Left forelimb (tissue), 1 donor: Measurements from ENCODE around the gene CLNK.

Experiments
- DNase-seq: peaks from one replicate; pipeline ENCODE4 v3.0.0-alpha.2; 2018; ENCODE audit warnings: low spot score

The CLNK gene

DNA sequence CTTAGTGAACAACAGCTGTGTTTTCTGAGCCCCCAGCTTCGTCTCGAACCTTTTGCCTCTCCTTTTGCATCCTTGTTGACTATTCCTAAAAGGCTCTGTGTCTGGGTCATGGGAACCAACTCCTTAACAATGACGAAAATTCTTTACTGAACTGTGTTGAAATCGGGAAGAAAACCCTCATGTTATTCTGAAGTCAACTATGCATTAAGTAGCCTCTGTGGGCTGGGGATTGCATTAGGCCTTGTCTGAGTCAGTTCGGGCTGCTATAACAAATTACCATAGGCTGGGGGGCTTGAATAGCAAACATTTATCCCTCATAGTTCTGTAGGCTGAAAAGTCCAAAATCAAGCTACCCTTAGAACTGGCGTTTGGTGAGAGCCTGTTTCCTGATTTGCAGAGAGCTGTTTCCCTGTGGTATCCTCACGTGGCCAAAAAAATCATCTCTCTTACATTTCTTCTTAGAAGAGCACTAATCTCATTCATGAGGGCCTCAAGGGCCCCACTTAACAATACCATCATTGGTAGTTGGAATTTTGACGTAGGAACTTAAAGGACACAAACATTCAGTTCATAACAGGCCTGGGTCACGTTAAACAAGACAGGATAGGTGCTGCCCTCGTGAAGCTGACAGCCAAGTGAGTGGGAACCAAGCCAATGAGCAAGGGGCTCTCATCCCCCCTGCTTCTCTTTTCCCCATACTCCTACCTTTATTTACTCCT lies 75.9 kb downstream of the CLNK start:
- DNase-seq, result no peak

DNA sequence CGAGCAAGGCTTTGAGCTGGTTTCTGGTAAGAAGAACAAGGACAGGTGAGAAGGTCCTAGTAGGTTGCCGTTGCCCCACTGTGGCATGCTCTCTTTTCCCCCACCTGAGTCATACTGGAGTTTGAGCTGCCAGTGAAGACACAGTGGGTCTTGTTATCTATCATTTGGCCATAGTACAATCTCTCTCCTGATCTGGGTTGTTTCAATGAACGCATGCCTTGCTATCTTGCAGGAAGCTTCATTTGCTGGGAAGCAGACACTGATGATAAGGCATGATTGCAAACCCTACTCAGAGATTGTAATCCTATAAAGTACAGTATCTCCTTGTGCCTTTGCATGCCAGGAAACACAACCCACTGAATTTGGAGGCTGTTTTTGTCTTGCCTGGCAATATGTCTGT lies 77.4 kb downstream of the CLNK start:
- DNase-seq, result no peak

DNA sequence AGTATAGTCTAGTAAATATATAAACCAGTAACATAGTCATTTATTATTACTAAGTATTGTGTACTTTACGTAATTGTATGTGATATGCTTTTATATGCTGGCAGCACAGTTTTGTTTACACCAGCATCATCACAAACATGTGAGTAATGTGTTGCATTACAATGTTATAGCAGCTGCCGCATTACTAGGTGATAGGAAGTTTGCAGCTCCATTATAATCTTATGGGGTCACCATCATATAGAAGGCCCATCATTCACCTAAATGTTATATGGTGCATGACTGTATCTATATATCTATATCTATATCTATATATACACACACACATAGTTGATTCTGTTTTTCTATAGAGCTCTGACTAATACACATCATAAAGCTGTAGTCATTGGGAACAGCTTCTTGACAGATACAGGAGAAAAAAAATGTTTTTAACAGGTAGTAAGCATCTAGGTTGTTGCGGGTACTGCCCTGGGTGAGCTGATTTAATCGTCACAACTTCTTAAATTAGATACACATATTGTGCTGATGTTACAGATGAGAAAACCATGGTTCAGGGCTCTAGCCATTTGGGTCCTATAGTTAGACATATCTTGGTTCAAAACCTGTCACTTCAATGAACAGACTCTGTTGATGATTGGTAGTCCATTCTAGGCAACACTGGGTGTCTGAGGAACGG lies 77.9 kb downstream of the CLNK start:
- no peak for DNase-seq

DNA sequence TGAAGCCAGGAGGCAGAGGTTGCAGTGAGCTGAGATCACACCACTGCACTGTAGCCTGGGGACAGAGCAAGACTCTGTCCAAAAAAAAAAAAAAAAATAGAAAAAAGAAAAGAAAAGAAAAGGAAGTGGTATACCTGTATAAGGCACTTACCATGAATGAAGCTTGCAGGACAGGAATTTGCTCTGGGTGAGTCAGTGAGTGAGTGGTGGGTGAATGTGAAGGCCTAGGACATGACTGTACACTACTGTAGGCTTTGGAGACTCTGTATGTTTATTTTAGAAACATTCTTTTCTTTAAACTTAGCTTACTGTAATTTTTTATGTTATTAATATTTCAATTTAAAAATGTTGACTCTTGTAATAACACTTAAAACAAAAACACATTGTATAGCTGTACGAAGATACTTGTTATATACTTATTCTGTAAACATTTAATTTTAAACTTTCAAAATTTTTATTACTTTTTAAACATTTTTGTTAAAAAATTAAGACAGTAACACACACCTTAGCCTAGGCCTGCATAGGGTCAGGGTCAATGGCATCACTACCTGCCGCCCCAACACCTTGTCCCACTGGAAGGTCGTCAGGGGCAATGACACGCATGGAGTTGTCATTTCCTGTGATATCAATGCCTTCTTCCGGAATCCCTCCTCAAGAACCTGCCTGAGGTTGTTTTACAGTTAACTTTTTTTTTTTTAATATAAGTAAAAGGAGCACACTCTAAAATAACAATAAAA lies 78.7 kb downstream of the CLNK start:
- DNase-seq, result no peak

DNA sequence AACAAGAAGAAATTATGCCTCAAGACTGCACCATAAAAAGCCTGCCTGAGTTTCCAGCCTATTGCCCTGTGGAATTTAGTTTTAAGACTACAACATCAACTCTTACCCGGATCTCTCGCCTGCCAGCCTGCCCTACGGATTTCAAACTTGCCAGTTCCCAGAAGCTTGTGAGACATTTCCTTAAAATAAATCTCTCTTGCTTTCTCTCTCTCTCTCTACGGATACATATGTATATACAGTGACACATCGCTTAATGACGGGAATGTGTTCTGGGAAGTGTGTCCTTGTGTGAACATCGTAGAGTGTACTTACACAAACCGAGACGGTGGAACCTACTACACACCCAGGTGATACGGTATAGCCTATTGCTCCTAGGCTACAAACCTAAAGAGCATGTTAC lies 79.5 kb downstream of the CLNK start:
- no peak for DNase-seq

DNA sequence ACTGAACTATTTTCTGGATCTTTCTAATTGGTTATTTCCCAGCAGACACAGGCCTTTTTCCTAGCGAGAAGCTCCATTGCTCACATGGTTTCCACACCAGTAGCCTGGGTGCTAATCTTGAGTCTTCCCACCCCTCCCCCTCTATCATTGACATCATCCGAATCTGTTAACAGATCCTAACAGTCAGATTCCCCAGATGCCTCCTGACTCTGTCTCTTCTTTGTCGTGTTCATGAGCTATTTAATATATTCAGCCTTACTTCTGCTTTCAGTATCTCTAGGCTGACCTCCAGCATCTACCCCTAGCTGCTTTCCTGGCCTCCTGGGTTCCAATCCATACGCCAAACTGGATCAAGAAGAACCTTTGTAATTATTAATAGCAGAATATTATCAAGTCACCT lies 85.0 kb downstream of the CLNK start:
- DNase-seq, result no peak

DNA sequence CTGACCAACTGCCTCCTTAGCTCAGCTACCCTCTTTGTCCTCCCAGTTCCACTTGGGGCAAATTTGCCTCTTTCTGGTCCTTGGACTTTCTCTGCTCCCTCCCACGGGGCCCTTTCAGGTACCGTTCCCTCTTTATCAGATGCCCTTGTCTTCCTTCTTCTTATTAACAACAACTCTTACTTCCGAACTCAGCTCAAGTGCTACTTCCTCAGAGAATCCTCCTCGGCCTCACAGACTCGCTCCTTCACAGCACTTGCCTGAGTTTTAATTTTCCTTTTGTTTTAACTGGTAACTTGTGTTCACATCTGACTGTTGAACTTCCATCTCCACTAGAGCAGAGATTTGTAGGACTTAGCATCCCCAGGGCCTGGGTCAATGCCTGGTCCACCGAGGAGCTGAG lies 85.7 kb downstream of the CLNK start:
- DNase-seq, result no peak

DNA sequence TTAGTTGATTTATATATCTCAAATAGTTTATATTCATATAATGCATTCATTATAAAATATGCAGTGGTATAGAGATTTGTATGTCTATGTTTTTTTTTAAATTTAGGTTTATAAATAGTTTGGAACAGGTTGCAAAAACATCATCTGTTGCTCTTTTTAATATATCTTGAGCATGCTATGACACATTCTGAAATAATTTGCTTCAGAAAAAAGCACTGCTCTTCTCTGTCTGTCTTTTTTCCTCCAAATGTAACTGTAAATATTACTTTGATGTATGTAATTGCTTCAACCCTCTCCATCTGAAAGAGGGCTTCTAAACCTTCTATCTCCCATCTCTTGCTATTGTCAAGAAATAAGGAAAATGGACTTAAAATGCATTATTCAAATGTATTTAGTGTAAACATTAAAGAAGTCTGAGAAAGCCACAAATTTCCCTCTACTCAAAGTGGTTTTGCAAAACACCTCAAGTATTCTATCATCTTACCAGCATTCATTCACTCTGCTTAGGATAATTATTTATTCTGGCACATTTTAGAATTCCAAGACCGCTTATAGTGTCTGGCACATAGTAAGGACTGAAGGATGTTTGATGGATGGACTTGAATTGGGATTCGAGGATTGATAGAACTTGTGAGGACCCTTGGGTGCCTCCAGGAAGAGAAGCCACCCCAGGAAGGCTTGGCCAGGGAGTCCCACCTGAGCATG lies 87.8 kb downstream of the CLNK start:
- no peak for DNase-seq

DNA sequence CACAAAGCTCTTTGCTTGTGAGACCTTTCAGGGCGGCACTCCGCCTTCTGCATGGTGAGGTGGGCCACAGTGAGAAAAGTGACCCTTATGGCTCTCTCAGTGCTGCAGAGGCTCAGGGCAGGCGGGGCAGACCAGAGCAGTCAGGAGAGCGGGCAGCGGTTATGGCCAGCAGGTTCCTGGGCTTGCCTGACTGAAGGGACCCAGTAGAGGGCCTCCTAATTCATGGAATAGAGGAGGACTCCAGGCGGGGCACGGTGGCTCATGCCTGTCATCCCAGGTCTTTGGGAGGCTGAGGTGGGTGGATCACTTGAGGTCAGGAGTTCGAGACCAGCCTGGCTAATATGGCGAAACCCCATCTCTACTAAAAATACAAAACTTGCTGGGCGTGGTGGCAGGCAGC lies 91.4 kb downstream of the CLNK start:
- DNase-seq, result no peak

DNA sequence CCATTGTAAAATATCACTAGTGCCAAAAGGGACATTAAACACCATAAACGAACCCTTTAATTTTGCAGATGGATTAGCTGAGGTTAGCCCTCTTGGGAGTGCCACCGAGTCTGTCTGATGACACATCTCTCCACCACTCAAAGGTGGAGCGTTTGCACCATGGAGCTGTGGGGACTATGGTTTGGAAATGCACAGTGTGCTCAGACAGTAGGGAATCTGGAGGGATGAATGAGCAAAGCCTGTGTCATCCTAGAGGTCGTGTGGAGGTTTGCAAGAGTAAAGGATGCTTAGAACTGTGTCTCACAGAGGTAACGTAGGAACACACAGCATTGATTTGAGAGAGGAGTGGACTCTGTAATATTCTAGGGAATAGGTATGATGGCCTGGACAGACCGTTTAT lies 93.7 kb downstream of the CLNK start:
- no peak for DNase-seq

DNA sequence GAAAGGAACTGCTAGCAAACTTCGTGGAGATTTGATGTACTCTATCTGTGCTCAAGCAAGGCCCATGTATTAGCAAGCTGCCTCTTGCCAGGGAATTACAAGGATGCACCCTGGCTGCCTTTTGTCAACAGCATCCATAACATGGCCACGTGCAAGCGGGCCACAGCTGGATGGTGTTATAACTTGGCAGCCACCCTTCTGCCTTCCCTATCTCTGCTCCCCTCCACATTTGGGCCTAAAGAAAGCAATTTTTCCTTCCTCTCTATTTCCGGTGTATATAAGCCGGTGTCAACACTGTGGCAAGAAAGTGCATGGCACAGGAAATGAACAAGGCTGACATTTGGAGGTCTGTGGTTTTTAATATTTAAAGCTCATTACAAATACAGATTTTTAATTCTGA lies 94.8 kb downstream of the CLNK start:
- no peak for DNase-seq

DNA sequence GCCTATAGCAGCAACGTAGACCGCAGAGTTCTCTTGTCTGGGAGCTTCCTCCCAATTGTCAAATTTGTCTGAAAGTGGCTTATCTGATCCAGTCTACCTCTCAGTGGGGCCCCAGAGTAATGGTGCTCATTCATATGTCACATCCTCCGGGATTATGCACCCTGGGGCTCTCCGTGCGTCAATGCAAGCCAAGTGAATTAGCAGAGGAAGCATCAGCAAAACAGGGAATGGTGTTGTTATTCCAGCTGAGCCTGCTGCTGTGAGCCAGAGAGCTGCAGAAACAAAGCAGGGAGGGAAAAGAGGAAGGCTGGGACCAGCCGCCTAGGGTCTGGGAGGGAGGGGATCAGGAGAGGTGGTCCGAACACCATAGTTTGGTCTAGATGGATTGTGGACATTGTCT lies 95.2 kb downstream of the CLNK start:
- DNase-seq, result no peak

DNA sequence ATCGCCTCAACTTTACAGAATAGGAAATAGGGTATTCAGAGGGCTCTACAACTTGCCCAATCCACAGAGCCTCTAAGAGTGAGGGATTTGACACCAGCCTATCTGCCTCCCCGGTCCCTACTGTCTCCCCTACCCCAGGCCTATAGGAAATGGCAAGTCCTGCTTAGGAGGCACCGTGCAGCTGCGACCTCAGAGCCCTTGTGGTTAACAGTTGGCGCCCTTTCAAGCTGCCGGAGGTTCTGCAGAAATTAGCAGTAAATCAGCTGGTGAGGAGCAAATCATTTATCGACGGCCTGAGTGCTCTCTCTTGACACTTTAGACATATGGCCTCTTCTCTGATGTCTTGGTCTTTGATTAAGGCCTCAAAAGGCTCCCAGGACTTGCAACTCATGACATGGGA lies 96.9 kb downstream of the CLNK start:
- no peak for DNase-seq

DNA sequence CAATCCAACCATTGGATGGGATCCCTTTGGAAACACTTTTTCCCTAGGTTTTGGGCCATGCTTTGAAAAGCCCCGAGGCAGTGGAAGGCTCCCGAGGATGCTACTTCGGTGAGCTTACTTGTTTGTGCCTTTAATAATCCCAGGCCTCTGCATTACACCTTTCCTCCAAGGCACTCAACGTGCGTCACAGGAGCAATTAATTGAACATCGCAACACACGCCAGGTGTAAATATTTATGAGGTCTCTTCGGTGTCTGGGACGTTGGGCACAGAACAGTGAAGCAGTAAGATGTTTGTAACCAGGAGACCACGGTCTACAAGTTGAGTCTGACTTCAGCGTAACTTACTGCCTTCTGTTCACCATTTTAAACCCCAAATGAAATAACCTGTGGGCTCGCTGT lies 97.3 kb downstream of the CLNK start:
- DNase-seq, result no peak

DNA sequence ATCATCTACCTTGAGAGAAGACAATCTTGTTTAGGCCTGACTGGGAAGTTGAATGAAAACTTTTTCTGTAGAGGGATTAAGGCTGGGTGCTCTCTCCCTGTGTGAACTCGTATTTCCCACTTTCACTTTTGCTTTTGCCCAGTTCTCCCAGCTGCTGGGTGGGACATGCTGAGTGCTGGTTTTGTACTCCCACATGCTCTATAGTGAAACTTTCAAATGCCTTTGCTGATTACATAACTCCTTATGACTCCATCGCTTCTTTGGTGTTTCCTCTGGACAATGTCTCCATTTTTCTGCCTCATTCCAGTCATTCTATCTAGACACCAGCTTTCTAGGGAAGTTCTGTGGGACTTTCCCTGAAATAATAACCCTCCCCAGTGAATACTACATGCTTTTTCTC lies 100.5 kb downstream of the CLNK start:
- no peak for DNase-seq

DNA sequence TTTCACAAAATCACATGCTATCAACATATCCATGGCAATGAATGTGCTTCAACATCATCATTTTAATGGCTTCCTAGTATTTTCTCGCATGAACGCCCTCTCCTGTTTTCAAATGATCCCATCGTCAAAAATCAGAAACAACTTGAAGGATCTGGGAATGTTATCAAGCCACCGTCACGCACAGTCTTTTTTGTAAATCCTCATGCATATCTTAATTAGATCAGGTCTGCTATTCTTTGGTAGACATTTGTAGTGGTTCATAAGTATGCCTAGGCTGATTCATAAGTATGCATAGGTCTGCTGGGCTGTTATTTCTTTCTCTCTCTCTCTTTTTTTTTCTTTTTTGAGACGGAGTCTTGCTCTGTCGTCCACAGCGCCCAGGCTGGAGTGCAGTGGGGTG lies 101.6 kb downstream of the CLNK start:
- DNase-seq, result no peak

DNA sequence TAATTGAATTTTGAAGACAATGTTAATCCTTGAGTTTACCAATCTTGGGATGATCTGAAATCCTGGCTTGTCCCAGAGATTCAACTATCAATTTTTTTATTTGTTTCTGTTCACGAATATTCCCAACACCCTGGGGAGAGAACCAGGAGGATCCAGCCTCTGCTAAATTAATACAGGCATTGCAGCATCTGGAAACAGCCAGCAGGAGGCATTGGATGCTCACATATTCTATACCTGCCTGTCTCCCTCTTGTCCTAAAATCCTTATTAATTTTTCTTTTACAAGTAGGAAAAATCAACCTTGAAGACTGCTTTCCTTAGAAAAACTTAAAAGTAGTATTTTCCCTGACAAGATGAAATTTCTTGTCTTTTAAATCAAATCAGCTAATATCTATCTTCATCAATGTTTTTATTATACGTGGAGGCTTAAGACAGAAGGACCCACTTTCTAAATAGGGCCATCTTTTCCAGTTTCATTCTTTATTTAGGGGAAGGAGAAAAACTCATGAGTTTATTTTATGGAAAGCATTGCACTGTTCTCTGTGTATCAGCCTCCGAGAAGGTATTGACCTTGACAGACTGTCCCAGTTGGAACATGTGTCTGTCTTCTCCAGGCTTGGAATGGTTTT lies 102.4 kb downstream of the CLNK start:
- no peak for DNase-seq

DNA sequence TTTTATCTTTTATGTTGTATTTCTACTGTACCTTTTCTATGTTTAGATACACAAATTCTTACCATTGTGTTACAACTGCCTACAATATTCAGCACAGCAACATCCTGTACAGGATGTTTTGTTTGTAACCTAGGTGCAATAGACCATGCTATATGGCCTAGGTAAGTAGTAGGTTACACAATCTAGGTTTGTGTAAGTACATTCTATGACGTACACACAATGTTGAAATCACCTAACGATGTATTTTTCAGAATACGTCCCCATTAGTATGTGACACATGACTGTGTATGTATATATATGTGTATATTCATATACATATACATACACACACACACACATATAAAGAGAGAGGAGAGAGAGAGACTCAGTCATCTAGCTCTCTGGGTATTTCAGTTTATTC lies 103.5 kb downstream of the CLNK start:
- DNase-seq, result no peak

DNA sequence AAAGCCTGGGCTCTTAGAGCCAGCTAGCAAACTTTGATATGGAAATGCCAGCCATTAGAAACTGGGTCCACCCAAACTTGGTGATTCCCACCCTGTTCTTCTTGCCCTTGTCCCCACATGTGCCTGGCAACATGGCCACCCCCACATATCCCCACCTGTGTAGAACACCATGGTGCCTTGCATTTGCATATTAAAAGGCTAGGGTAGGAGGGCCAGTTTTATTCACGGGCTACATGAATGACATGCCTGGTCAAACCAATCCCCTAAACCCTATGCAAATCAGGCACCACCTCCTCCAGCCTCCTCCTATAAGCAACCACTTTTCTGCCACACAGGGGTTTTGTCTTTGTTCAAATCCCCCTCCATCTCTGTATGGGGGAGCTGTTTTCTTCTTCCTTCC lies 104.9 kb downstream of the CLNK start:
- DNase-seq, result no peak

DNA sequence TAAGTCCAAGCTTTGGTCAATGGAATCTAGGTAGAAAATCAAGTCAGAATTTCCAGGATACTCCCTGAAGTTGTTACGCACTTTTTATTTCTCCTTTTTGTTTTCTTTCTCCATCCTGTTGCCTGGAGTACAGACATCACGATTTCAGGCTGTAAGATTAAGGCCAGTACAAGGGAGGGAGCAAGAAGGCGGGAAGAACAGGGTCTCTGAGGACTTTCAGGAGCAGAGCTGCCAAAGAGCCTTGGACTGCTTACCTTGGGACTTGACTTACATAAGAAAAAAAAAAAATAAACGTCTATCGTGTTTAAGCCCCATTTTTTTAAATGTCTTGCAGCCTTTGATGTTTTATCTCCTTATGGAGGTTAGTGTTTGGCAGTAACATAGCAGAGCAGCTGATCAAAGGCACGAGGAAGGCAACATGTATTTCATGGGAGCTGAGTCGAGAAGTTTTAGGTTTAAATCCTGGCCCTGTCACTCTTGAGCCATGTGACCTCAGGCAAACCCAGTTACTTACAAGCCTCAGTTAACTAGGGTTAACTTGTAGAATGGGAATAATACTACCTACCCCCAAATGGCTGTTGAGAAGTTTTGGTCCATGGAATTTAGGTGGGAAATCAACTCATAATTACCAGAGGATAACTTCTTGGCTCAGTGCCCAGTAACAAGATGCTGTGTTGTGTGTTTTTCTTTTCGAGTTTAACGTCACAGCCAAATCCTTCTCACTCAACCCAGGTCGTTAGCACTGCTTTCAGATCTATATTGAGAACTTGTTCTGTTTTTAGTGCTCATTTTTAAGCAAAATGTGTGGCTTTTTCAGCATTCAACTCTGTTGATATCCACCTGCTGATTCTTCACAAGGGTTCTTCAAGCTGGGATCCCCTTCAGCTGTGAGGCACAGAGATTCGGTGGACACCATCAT lies 106.8 kb downstream of the CLNK start:
- DNase-seq, result no peak

DNA sequence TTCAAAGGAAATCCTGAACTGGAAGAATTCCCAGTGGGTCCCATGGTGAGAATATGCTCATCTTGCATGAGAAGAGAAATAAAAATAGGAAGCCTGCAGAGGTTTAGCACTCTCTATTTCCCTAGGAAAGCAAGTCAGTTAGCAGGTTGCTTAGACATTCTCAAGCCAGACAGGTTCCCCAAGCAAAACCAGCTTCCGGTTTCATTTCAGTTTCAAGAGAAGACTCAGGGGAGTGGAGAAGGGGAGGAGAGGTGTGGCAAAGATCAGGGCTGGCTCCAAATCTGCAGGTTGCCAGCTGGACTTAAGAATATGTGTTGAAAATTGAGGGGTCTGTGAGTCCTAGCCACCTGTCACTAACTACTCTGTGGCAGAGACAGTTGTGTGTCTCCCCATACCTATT lies 107.5 kb downstream of the CLNK start:
- no peak for DNase-seq
